PC-9 (cell line): ENCODE data around the gene PLAC1.

ENCODE experiments used
- CTCF ChIP-seq: fragments of 200-600 bp; sonication (generic); conservative IDR thresholded peaks from 2 replicates; pipeline ENCODE4 v1.6.1; 2017; ENCODE audit warnings: mixed run types, antibody characterized with exemption, mild to moderate bottlenecking, moderate library complexity
- EZH2 ChIP-seq: fragments of 200-600 bp; sonication (generic); IDR thresholded peaks from 2 replicates; pipeline ENCODE4 v1.8.0; 2017; ENCODE audit warnings: antibody characterized with exemption, low read depth

GRCh38 chrX:134548257-134549201 lies 109.7 kb downstream of the PLAC1 start:
- TF ChIP-seq EZH2, result no peak
- no peak for TF ChIP-seq CTCF
